Measurements from ENCODE around the gene CBLB. TPM values are rescaled to one million over a fixed set of nuclear protein-coding genes. Genes with fewer than 3 reads are reported as not detected.
A peak's percentile ranks its signal among the peaks of the same experiment; 100 is the strongest.
"Not testable (repeated sequence)": the region's sequence is repeated elsewhere in the genome, so short reads cannot be mapped to it uniquely, and the experiment has no call there.

The CBLB gene
- total RNA-seq, 3 donors from 2014 or later = 61.0 to 78.6 (median 70.4) TPM

DNA sequence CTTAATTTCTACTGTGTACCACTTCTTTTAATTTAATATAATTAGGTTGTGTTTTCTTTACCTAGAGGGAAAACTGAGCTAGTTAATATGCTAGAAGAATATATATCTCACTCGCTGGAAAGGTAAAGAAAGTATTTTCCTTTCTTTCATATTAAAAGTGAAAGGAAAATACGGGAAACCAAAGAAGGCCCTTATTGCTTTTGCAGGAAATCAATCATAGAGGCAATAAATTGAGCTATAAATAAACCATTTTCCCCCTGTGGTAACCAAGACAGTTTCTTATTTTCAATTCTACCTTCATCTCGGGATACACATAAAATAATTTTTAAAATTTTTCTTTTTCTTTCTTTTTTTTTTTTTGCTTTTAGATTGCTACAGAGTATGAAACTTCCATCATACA, 101.6 kb downstream of the CBLB start:
- ATAC-seq (no peak), DNase-seq (no peak)
- Mint-ChIP-seq H3K36me3 (ENCODE audit: insufficient read depth) (peaks cover 58% of the 10 kb centered on the region), H3K4me3 (peak overlapping the region; percentile 33), H3K4me1 (ENCODE audit: low read depth) (peaks cover 82% of the 10 kb centered on the region), H3K27me3 (ENCODE audit: low read depth) (no peaks in the 10 kb centered on the region), H3K9me3 (peaks cover 17% of the 10 kb centered on the region)

DNA sequence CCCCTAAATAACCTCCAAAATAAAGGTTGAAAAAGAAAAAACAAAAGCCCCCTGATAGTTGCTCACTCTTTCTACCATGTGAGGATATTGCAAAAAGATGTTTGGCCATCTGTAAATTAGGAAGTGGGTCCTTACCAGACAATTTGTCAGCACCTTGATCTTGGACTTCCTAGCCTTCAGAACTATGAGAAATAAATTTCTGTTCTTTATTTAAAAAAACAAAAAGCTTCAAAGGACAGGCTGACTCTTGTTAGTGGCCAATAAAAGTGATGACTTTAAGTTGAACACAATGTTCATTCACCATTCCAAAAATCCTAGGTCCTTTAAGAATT, 103.5 kb downstream of the CBLB start:
- DNase-seq = no peak
- Mint-ChIP-seq H3K27me3 (ENCODE audit: low read depth) (no peaks in the 10 kb centered on the region), H3K36me3 (ENCODE audit: insufficient read depth) (peaks cover 61% of the 10 kb centered on the region), H3K9me3 (peaks cover 25% of the 10 kb centered on the region), H3K4me3 (no peak overlapping the region), H3K4me1 (ENCODE audit: low read depth) (peaks cover 72% of the 10 kb centered on the region)
- no peak for ATAC-seq

DNA sequence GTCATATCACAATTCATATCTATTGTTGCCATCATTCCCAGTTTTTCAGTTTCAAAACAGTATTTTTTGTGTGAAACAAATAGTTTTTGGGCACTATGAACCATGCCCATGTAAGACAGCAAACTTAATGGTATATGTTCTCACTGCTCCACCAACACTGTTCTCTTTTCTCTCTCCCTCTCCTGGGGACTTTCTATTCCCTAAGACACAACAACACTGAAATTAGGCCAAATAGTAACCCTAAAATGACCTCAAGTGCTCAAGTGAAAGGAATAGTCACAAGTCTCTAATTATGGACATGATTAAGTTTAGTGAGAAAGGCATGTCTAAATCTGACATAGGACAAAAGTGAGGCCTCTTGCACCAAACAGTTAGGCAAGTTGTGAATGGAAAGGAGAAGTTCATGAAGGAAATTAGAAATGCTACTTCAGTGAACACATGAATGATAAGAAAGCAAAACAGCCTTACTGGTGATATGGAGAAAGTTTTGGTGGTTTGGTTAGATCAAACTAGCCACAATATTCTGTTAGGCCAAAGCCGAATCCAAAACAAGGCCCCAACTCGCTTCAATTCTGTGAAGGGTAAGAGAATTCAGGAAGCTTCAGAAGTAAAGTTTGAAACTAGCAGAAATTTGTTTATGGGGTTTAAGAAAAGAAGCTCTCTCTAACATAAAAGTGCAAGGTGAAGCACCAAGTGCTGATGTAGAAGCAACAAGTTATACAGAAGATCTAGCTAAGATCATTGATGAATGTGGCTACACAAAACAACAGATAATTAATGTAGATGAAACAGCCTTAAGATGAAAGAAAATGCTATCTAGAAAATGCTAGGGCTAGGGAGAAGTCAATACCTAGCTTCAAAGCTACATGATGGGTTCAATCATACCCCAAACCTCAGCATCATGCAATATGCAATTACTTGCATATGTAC, 104.2 kb downstream of the CBLB start:
- Mint-ChIP-seq H3K4me3 (no peak overlapping the region), H3K4me1 (ENCODE audit: low read depth) (peaks cover 68% of the 10 kb centered on the region), H3K9me3 (peaks cover 22% of the 10 kb centered on the region), H3K36me3 (ENCODE audit: insufficient read depth) (peaks cover 57% of the 10 kb centered on the region), H3K27me3 (ENCODE audit: low read depth) (no peaks in the 10 kb centered on the region)
- DNase-seq (no peak), ATAC-seq (peak; percentile 51 to 68)

DNA sequence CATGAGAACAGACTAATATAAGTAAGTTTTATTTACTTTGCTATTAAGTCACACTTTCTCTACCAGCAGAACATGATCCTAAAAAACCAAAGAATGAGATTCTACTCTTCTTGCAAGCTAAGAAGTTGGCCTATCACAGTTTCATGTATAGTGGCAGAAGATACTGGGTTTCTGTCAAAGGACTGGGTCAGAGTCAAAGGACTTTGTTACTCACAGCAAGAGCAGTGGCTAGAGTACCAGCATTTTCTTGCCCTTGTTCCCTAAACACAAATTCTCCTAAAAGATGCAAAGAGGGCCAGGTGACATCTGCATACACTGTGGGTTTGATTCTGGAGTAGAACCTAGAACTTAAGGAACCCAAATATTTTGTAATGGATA, 105.2 kb downstream of the CBLB start:
- H3K4me3 Mint-ChIP-seq = no peak overlapping the region
- no peak for ATAC-seq

GRCh38 chr3:105762749-105763658, 105.8 kb downstream of the CBLB start:
- Mint-ChIP-seq H3K4me1 (ENCODE audit: low read depth) (peaks cover 66% of the 10 kb centered on the region), H3K4me3 (no peak overlapping the region), H3K27me3 (ENCODE audit: low read depth) (no peaks in the 10 kb centered on the region), H3K9me3 (peaks cover 18% of the 10 kb centered on the region), H3K36me3 (ENCODE audit: insufficient read depth) (peaks cover 55% of the 10 kb centered on the region)
- no peak for DNase-seq
- ATAC-seq = no peak

More for the DNA sequence above, 105.2 kb downstream of the CBLB start:
- Mint-ChIP-seq H3K27me3 (ENCODE audit: low read depth) (no peaks in the 10 kb centered on the region), H3K4me1 (ENCODE audit: low read depth) (peaks cover 69% of the 10 kb centered on the region), H3K9me3 (peaks cover 18% of the 10 kb centered on the region), H3K36me3 (ENCODE audit: insufficient read depth) (peaks cover 56% of the 10 kb centered on the region)
- no peak for DNase-seq

- not testable (repeated sequence) for ATAC-seq; H3K27me3 Mint-ChIP-seq (ENCODE audit: low read depth); H3K4me3 Mint-ChIP-seq; DNase-seq
- Mint-ChIP-seq H3K4me1 (ENCODE audit: low read depth) (peaks cover 63% of the 10 kb centered on the region), H3K36me3 (ENCODE audit: insufficient read depth) (peaks cover 55% of the 10 kb centered on the region), H3K9me3 (peaks cover 18% of the 10 kb centered on the region)
Measured at GRCh38 chr3:105762214-105762613, 106.6 kb downstream of the CBLB start.

DNA sequence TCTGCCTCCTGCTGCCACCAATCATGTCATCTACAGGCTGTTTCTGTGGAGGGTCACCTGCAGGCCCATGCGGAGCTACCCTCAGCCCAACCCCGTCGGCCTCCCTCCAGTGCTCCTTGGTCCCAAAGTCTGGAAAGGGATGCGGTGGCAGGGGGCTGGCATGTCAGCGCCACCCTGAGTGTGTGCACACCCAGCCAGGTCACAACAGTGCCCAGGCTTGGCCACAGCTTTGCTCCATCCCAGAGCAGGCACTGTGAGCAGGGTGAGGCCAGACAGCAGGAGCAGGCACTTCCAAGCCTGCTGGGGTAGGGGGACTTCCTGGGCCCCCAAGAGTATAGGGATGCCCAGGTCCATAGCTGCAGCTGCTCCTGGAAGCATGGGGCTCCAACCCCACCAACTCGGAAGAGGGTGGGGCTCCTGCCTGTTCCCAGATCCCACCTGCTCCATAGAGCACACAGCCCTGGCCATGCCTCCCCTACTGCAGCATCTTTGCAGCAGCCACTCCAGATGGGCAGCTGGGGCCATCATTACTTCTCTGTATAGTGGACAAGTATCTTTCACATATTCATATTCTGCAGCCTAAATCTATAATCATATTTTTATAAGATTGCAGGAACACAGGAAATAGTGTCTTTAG, 109.3 kb downstream of the CBLB start:
- Mint-ChIP-seq H3K27me3 (ENCODE audit: low read depth) (no peaks in the 10 kb centered on the region), H3K4me1 (ENCODE audit: low read depth) (peaks cover 60% of the 10 kb centered on the region)
- ATAC-seq = no peak

GRCh38 chr3:105758451-105758850, 110.4 kb downstream of the CBLB start:
- Mint-ChIP-seq H3K9me3 (peaks cover 18% of the 10 kb centered on the region), H3K4me3 (no peak overlapping the region), H3K4me1 (ENCODE audit: low read depth) (peaks cover 59% of the 10 kb centered on the region), H3K36me3 (ENCODE audit: insufficient read depth) (peaks cover 46% of the 10 kb centered on the region), H3K27me3 (ENCODE audit: low read depth) (no peaks in the 10 kb centered on the region)
- DNase-seq (no peak), ATAC-seq (no peak)

More for the DNA sequence above, 109.3 kb downstream of the CBLB start:
- peaks cover 18% of the 10 kb centered on the region for H3K9me3 Mint-ChIP-seq
- DNase-seq = no peak
- no peak overlapping the region for H3K4me3 Mint-ChIP-seq
- peaks cover 50% of the 10 kb centered on the region for H3K36me3 Mint-ChIP-seq (ENCODE audit: insufficient read depth)

DNA sequence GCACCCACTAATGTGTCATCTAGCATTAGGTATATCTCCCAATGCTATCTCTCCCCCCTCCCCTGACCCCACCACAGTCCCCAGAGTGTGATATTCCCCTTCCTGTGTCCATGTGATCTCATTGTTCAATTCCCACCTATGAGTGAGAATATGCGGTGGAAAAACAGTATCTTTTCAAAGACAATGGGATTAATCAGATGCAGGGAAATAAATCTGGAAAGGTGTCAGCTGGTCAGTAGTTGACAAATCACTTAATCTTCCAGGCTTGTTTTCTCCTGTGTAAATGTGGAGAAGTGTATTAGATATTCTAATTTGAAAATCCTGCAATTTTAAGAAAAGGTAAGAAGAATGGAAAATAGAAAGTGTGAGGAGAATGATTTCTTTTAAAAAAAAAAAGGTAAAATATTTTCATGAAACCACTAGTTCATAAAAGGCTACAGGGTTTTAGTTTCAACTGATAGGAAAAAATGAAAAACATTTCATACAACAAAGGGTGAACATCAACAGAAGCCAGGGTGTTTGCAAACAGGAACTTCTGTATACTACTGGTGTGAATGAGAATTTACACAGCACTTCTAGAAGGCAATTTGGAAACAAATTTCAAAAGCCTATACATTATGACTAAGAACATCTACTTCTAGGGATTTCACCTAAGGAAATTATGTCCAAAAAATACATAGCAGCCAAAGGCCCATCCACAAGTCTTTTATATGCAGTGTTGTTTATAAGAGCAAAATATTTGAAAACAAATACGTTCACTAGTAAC, 113.5 kb downstream of the CBLB start:
- peaks cover 74% of the 10 kb centered on the region for H3K4me1 Mint-ChIP-seq (ENCODE audit: low read depth)
- no peak overlapping the region for H3K4me3 Mint-ChIP-seq
- DNase-seq (no peak), ATAC-seq (peak in 1 of 2 donors; percentile 8)
- H3K9me3 Mint-ChIP-seq = no peaks in the 10 kb centered on the region
- H3K36me3 Mint-ChIP-seq (ENCODE audit: insufficient read depth) = peaks cover 25% of the 10 kb centered on the region
- no peaks in the 10 kb centered on the region for H3K27me3 Mint-ChIP-seq (ENCODE audit: low read depth)

DNA sequence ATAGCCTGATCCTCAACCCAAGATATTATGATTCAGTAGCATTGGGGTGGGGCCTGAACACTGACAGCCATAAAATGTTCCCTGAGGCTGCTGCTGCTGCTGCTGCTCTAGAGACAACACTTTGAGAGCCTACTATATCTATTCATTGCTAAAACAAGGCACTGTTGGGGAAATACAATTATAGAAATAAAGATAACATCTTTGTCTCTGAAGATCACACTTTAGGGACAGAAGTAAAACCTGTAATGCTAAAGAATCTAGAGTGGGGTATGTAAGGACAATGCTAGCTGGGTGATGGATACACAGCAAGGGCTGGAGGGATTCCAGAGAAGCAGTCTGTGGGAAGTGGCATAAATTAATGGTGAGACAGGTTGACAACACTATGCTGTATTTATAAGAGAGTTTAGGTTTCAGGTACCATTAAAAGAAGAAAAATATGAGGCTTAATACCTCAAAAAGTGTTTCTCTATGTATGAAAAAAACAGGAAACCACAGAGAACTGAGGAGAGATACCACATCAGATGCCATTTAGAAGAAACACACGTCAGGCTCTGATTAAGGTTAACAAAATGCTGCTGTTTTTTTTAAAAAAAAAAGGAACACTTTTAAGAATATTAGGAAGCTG, 115.9 kb downstream of the CBLB start:
- peak; percentile 85 to 89 for ATAC-seq
- DNase-seq = peak; percentile 25
- Mint-ChIP-seq H3K36me3 (ENCODE audit: insufficient read depth) (peaks cover 18% of the 10 kb centered on the region), H3K9me3 (no peaks in the 10 kb centered on the region), H3K27me3 (ENCODE audit: low read depth) (no peaks in the 10 kb centered on the region), H3K4me1 (ENCODE audit: low read depth) (peaks cover 81% of the 10 kb centered on the region), H3K4me3 (peak overlapping the region; percentile 54)

DNA sequence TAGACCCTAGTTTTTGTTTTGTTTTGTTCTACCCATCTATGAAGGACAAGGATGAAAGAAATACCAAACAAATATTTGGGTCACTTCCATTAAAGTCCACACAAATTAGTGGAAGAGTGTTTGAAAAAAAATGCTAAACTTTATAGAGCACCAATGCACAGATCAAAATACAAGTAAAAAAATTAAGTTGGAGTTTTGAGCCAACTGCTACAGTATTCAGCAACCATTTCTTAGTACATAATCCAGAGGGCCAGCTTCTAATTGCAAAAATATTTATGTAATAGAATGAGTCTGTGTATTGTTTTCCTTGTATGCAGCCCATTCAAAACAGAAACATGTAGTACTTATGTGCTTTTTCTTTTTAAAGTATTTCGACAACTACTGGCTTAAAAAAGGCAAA, 121.1 kb downstream of the CBLB start:
- H3K9me3 Mint-ChIP-seq = no peaks in the 10 kb centered on the region
- ATAC-seq (no peak), DNase-seq (no peak)
- peaks cover 75% of the 10 kb centered on the region for H3K4me1 Mint-ChIP-seq (ENCODE audit: low read depth)
- H3K36me3 Mint-ChIP-seq (ENCODE audit: insufficient read depth) = peaks cover 36% of the 10 kb centered on the region
- H3K27me3 Mint-ChIP-seq (ENCODE audit: low read depth) = no peaks in the 10 kb centered on the region
- H3K4me3 Mint-ChIP-seq = no peak overlapping the region

GRCh38 chr3:105747060-105747541, 121.7 kb downstream of the CBLB start:
- peaks cover 36% of the 10 kb centered on the region for H3K36me3 Mint-ChIP-seq (ENCODE audit: insufficient read depth)
- no peak for DNase-seq
- no peaks in the 10 kb centered on the region for H3K27me3 Mint-ChIP-seq (ENCODE audit: low read depth)
- peak overlapping the region; percentile 11 for H3K4me3 Mint-ChIP-seq
- H3K9me3 Mint-ChIP-seq = no peaks in the 10 kb centered on the region
- H3K4me1 Mint-ChIP-seq (ENCODE audit: low read depth) = peaks cover 69% of the 10 kb centered on the region
- ATAC-seq = peak; percentile 83

Data from activated T-cell treated with anti-CD3 and anti-CD28 coated beads, Interleukin-2, amount 50 U/mL, for 4 hours (primary cell).